GM19328 (cell line): ENCODE results near the gene CCL14.
"Not testable (repeated sequence)": the region's sequence is repeated elsewhere in the genome, so short reads cannot be mapped to it uniquely, and the experiment has no call there.

Experiments
- ATAC-seq: cut with Tn5 transposase; IDR thresholded peaks from one replicate; pipeline ENCODE4 v1.9.1; 2021; ENCODE audit warnings: mild to moderate bottlenecking, moderate library complexity; ENCODE audit not compliant: unreplicated experiment

The CCL14 gene

DNA sequence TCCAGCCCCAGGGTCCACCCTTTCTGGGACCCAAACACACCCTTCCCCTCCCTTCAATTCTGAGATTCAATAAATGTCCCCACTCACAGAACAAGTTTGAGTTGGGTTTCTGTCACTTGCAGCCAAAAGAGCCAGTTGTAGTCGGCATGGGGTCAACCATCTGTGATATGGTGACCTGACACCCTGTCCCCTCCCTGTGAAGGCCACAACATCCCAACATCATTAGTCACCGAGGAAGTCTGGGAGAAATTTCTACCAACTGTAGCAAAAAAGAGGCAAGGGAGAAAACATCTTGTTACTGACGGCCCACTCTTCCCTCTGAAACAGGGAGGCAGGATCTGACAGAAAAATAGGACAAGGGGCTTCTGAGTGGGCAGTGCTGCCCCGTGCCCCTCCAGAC, 42.4 kb downstream of the CCL14 start:
- no peak for ATAC-seq

DNA sequence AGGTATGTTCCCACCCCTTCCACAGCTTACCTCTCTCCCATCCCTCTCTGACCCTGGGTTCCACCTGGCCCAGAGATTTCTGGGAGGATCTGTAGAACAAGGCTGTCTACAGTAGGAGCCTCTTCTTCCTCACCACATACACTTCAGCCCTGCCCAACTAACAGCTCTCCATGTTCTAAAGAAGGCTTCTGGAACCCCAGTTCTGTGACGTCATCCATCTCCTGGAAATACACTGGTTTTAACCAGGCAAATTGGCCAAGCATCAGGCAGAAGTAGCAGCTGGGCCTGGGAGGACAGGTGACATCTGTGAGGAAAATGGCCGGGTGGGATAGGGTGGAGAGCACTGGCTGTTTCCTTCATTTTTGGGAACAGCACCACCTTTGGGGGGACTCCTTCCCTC, 43.0 kb downstream of the CCL14 start, which contains the start of gene LYZL6:
LYZL6 (minus strand) TSS at position 177 of the 400 bp plus-strand sequence. CDS start 4,357 bp downstream, outside the sequence.
- no peak for ATAC-seq

DNA sequence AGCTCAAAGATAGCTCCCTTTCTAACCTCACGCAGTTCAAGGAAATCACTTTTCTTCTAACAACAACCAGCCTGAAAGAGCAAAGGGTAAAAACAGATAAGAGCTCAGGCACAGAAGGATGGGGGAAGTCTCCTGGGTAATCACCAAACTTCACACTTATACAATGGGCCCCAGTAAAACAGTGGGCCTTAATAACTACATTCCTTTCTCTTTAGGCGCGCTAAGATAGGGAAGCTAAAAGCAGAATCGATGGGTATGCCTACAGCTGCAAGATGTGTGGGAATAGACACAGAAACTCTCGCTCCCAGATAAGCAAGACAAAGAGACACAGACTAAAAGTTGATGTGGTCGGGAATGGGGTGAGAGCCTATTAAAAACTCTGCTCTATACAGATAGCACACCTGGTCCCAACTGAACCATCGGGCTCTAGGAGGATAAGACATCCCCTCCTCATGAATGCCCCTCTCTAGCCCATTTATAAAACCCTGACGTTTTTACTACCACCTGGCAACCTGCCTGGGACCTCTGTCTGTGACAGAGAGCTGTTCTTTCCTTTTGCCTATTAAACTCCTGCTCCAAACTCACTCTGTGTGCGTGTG, 43.8 kb downstream of the CCL14 start:
- ATAC-seq: no peak

DNA sequence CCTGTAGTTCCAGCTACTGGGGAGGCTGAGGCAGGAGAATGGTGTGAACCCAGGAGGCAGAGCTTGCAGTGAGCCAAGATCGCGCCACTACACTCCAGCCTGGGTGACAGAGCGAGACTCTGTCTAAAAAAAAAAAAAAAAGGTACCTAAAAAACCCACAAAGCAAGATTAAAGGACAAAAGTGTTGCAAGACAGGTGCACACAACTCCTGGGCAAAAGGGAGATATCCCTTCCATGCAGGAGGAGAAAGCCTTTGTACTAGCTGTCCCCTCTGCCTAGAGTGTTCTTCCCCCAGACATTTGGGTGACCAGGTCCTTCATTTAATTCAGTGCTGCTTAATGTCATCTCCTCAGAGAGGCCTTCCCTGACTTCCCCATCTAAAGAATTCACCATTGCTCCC, 48.0 kb downstream of the CCL14 start:
- not testable (repeated sequence) for ATAC-seq

DNA sequence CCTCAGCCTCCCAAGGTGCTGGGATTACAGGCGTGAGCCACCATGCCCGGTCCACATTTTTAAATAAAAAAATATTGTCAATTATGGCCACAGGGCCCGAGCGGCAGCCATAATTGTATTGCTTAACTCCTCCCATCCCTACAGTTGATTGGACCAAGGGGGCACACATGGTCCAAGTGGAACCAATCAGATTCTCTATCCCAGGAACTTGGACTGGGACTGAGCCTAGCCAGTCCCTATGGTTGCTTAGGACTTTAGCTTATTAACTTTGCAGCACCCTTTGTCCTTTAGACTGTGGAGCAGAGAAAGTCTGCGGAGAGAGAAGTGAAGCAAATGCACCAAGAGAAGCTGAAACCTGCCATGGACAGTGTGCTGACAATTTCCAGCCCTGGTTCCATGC, 50.5 kb downstream of the CCL14 start:
- ATAC-seq: no peak

DNA sequence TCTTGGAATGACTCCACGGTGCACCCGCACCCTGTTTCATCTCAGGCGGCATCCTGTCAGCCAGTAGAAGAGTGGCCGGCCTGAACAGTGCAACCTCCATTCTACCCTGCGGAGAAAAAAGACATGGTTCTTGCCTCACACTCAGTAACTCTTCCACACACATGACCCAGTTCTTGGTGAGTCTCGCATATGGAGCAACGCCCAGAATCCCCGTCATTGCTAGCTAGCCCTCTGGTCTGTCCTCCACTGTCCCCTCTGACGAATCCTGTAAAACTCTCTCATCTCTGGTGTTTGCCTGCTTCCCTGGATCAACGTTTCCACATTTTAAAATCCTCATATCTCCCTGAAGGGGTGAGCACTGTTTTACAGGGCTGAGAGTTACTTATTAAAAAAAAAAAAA, 51.8 kb downstream of the CCL14 start:
- no peak for ATAC-seq
